ENCODE data around the gene NMNAT2.

DNA sequence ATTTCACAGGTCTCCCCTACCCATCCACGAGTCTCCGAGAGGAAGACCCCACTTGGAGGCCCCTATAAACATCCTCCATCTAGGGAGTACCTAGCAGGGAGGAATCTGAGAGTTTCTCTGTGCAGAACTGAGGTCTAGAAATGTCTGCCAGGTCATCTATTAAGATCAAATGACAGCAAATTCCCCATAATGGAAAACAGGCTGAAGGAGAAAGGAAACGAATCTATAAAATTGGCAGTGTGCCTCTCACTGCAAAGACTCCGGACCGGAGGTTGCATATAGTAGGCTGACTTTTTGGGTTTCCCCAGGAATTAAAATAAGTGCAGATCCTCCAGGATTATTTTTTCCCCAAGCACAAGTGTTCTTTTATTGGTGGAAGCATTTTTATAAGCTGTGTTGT lies 57.7 kb downstream of the NMNAT2 start:
- TF ChIP-seq, protein P1, sequence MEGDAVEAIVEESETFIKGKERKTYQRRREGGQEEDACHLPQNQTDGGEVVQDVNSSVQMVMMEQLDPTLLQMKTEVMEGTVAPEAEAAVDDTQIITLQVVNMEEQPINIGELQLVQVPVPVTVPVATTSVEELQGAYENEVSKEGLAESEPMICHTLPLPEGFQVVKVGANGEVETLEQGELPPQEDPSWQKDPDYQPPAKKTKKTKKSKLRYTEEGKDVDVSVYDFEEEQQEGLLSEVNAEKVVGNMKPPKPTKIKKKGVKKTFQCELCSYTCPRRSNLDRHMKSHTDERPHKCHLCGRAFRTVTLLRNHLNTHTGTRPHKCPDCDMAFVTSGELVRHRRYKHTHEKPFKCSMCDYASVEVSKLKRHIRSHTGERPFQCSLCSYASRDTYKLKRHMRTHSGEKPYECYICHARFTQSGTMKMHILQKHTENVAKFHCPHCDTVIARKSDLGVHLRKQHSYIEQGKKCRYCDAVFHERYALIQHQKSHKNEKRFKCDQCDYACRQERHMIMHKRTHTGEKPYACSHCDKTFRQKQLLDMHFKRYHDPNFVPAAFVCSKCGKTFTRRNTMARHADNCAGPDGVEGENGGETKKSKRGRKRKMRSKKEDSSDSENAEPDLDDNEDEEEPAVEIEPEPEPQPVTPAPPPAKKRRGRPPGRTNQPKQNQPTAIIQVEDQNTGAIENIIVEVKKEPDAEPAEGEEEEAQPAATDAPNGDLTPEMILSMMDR (IDR thresholded peaks at IDR 0.05) = no peak
- TF ChIP-seq POLR2A (IDR thresholded peaks at IDR 0.05) (no peak), EP300 (IDR thresholded peaks at IDR 0.05) (no peak), POLR2AphosphoS5 (IDR thresholded peaks at IDR 0.05) (no peak)
